Right cardiac atrium (tissue), 5 donors: ENCODE measurements around the gene FOXP1. TPM values are rescaled to one million over a fixed set of nuclear protein-coding genes. Genes with fewer than 3 reads are reported as not detected.

Source experiments
- ATAC-seq, 2 donors: fragments of 200-7000 bp; cut with Tn5 transposase; one replicate each; pipeline versions ENCODE4 v1.8.0 to v1.9.1; 2020; ENCODE audit warnings: moderate library complexity in 2 of 2, mild to moderate bottlenecking in 1 of 2
- DNase-seq, 3 donors: peaks; one replicate each; pipeline ENCODE4 v3.0.0-alpha.2; 2020
- H3K27ac ChIP-seq: one replicate; pipeline ENCODE4 v1.5.1; 2013; ENCODE audit warnings: mild to moderate bottlenecking, low read length, control low read depth, moderate library complexity
- H3K27me3 ChIP-seq: one replicate; pipeline ENCODE4 v1.6.1; 2013; ENCODE audit not compliant: control insufficient read depth, insufficient read depth
- H3K4me1 ChIP-seq: one replicate; pipeline ENCODE4 v1.6.1; 2013; ENCODE audit warnings: low read length; ENCODE audit not compliant: control insufficient read depth, insufficient read depth
- H3K4me3 ChIP-seq: one replicate; pipeline ENCODE4 v1.5.1; 2013; ENCODE audit warnings: low read length, control low read depth
- H3K9me3 ChIP-seq: one replicate; pipeline ENCODE4 v1.6.1; 2013; ENCODE audit warnings: low read length; ENCODE audit not compliant: control insufficient read depth
- WGBS: extraction: QIAGEN DNeasy Blood & Tissue Kit; methylation state at CpG from one replicate; pipeline ENCODE4 v1.1.7; 2013; 5-methylcytosine and 5-hydroxymethylcytosine counted together
- intact Hi-C, 4 donors: fragments of 100-400 bp; cut with DNase I; formaldehyde crosslinking; loops; one replicate each; pipeline versions ENCODE4 v1.11.0 to v1.14.0; 2022 to 2023
- polyA plus RNA-seq: library from polyadenylated mRNA; stranded (reverse); fragments of 200-250 nt; gene quantifications from one replicate; pipeline ENCODE4 v1.2.3, GENCODE V29; 2013
- total RNA-seq, 4 donors: library from RNA; stranded (reverse); fragmentation: NEBNext Ultra II Directional; extraction: Animal tissue kit (Norgen Biotek cat#: 25700); gene quantifications; one replicate each; pipeline ENCODE4 v1.2.1, GENCODE V29; 2021
- donor health status: healthy with polysubstance abuse.
- donor health status: DM: no; HTN: yes; CAD: no.
- donor health status: DM: no; HTN: no; CAD: no.
- donor health status: DM: no; HTN: yes; CAD: no; lungs with severe emphysema.
- donor health status: DM: yes; HTN: yes; CAD: no.

Gene FOXP1
- total and polyA plus RNA-seq, 5 donors = 13.6 to 63.4 (median 57.4) TPM

DNA sequence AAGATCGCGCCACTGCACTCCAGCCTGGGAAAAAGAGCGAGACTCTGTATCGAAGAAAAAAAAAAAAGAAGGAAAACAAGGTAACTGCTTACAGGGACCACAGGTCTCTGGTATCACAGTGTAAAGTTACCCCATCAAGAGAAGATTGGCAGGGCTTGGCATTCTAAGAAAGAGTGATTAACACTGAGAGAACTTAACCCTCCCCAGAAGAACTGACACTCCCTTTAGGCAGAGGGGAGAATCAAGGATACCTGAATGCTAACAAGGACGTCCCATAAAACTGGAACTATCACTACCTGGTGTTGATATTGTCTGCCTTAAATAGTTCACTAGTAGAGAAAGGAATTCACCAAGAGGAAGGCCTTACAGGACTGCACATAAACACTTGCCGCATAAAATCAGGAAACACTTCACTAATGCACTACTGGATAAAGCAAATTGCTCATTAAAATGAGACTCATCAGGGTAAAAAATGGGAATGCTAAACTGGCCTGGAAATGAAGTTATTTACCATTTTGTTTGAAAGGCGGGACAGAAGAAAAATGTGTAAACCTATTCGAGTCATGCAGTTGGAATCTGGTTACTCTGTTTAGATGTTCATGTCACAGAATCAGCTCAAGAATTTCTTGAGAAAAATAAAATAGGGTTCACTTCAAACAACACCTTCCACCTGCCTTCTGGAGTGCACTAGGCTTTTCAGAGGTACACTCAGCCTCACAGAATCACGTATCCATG, 121.6 kb downstream of the FOXP1 start:
- 94% methylated on average over 9 of the region's 9 CpGs for WGBS
- ATAC-seq (no peak), DNase-seq (no peak)
- no peak overlapping the region for H3K27ac ChIP-seq
- H3K4me3 ChIP-seq = no peak overlapping the region
- intact Hi-C loops = no loop called here
- no peaks in the 10 kb centered on the region for H3K9me3 ChIP-seq
- peaks cover 2% of the 10 kb centered on the region for H3K4me1 ChIP-seq
- no peaks in the 10 kb centered on the region for H3K27me3 ChIP-seq

DNA sequence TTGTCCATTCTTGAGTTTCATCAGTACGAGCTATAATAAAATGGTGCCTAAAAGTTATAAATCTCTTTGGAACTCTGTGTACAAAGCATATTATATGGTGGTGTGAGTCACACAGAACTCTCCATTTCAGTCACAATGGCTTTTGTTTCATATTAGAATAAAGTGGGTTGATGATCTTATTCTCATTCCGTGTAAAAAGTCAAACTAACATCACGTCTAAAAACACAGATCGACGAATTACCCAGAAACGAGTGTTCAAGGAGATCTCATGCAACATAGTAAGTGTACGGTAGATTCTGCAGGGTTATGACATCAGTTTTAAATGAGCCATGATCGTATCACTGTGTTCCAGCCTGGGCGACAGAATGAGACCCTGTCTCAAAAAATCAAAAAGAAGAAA, 122.4 kb downstream of the FOXP1 start:
- 94% methylated on average over 9 of the region's 9 CpGs for WGBS
- H3K4me1 ChIP-seq = peaks cover 2% of the 10 kb centered on the region
- H3K27me3 ChIP-seq = no peaks in the 10 kb centered on the region
- H3K27ac ChIP-seq = no peak overlapping the region
- intact Hi-C loops = no loop called here
- no peaks in the 10 kb centered on the region for H3K9me3 ChIP-seq
- no peak for ATAC-seq
- H3K4me3 ChIP-seq = no peak overlapping the region
- DNase-seq = no peak

GRCh38 chr3:71458895-71459294, 124.6 kb downstream of the FOXP1 start:
- Histone ChIP-seq H3K27me3 (no peaks in the 10 kb centered on the region), H3K4me1 (peaks cover 2% of the 10 kb centered on the region), H3K27ac (no peak overlapping the region), H3K4me3 (no peak overlapping the region), H3K9me3 (no peaks in the 10 kb centered on the region)
- intact Hi-C loops = no loop called here
- WGBS = 96% methylated on average over 1 of the region's 1 CpG
- ATAC-seq (no peak), DNase-seq (no peak)

- no peak for DNase-seq
- Histone ChIP-seq H3K9me3 (no peaks in the 10 kb centered on the region), H3K27ac (no peak overlapping the region), H3K4me3 (no peak overlapping the region), H3K4me1 (peaks cover 2% of the 10 kb centered on the region), H3K27me3 (no peaks in the 10 kb centered on the region)
- ATAC-seq = no peak
- intact Hi-C loops = no loop called here
- 44% methylated on average over 1 of the region's 1 CpG for WGBS
Measured at GRCh38 chr3:71456826-71457225, 126.7 kb downstream of the FOXP1 start.

DNA sequence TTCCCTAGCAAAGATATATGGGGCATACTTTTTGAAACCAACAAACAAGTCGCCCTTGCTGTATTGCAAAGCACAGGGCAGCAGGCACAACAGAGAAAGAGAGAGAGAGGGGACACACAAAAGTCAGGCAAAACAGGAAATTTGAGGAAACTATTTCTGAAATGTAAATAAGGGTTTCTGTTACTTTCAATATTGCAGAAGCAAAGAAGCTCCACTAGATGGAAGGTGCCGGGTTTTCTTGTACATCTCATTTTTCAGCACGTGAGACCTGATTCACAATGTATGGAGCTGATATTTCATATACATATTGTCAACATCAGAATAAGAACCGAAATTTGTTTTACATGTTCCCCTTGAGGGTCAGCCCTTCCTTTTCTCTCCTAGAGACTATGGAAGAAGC, 127.4 kb downstream of the FOXP1 start:
- H3K27ac ChIP-seq = no peak overlapping the region

GRCh38 chr3:71454512-71455403, 128.8 kb downstream of the FOXP1 start:
- 92% methylated on average over 15 of the region's 15 CpGs for WGBS
- no peak overlapping the region for H3K4me3 ChIP-seq
- ATAC-seq = no peak
- intact Hi-C loops = no loop called here
- H3K9me3 ChIP-seq = no peaks in the 10 kb centered on the region
- H3K27ac ChIP-seq = no peak overlapping the region
- no peaks in the 10 kb centered on the region for H3K27me3 ChIP-seq
- no peak for DNase-seq
- H3K4me1 ChIP-seq = peaks cover 2% of the 10 kb centered on the region

More for the DNA sequence above, 127.4 kb downstream of the FOXP1 start:
- Histone ChIP-seq H3K9me3 (no peaks in the 10 kb centered on the region), H3K27me3 (no peaks in the 10 kb centered on the region), H3K4me3 (no peak overlapping the region), H3K4me1 (peaks cover 2% of the 10 kb centered on the region)
- no peak for DNase-seq
- ATAC-seq = no peak
- WGBS = 55% methylated on average over 4 of the region's 4 CpGs
- intact Hi-C loops = no loop called here

- Histone ChIP-seq H3K4me1 (peaks cover 2% of the 10 kb centered on the region), H3K27ac (no peak overlapping the region), H3K27me3 (no peaks in the 10 kb centered on the region), H3K9me3 (no peaks in the 10 kb centered on the region), H3K4me3 (no peak overlapping the region)
- ATAC-seq (no peak), DNase-seq (no peak)
- 91% methylated on average over 10 of the region's 10 CpGs for WGBS
- intact Hi-C loops = no loop called here
Measured at GRCh38 chr3:71453822-71454511, 129.6 kb downstream of the FOXP1 start.

GRCh38 chr3:71453319-71453718, 130.2 kb downstream of the FOXP1 start:
- DNase-seq = no peak
- ATAC-seq = no peak
- intact Hi-C loops = no loop called here
- Histone ChIP-seq H3K27me3 (no peaks in the 10 kb centered on the region), H3K9me3 (no peaks in the 10 kb centered on the region), H3K27ac (no peak overlapping the region), H3K4me3 (no peak overlapping the region), H3K4me1 (peaks cover 2% of the 10 kb centered on the region)
- WGBS = 94% methylated on average over 3 of the region's 3 CpGs

- intact Hi-C loops = no loop called here
- Histone ChIP-seq H3K4me3 (no peak overlapping the region), H3K4me1 (peaks cover 7% of the 10 kb centered on the region), H3K27ac (no peak overlapping the region), H3K27me3 (no peaks in the 10 kb centered on the region), H3K9me3 (no peaks in the 10 kb centered on the region)
- ATAC-seq (no peak), DNase-seq (no peak)
- 92% methylated on average over 5 of the region's 5 CpGs for WGBS
Measured at GRCh38 chr3:71451812-71452211, 131.7 kb downstream of the FOXP1 start.

DNA sequence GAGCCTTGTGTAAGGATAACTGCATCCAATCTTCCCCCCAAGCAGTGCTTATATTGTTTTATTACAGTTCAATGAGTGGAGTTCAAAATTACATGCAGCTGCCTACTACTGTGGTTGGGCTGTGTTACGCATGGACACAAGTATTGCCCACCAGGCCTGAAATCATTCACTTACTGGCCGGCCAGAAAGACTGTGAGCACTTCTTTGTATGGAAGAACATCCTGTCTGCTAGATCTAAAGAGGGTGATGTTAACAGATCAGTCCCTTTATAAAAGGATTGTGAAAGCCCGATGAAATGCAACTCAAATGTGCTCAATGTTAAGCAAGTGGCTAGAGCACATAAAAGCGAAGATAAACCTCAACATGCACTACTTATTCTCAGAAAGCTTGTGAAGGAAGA, 132.5 kb downstream of the FOXP1 start:
- no peak overlapping the region for H3K27ac ChIP-seq
- no peaks in the 10 kb centered on the region for H3K27me3 ChIP-seq
- WGBS = 80% methylated on average over 4 of the region's 4 CpGs
- no peaks in the 10 kb centered on the region for H3K9me3 ChIP-seq
- H3K4me3 ChIP-seq = no peak overlapping the region
- no peak for ATAC-seq
- intact Hi-C loops = no loop called here
- no peak for DNase-seq
- H3K4me1 ChIP-seq = peaks cover 6% of the 10 kb centered on the region

GRCh38 chr3:71450162-71450561, 133.4 kb downstream of the FOXP1 start:
- Histone ChIP-seq H3K27ac (no peak overlapping the region), H3K4me1 (peaks cover 5% of the 10 kb centered on the region), H3K4me3 (no peak overlapping the region), H3K9me3 (no peaks in the 10 kb centered on the region), H3K27me3 (no peaks in the 10 kb centered on the region)
- DNase-seq = no peak
- 76% methylated on average over 6 of the region's 6 CpGs for WGBS
- ATAC-seq = no peak
- intact Hi-C loops = no loop called here
